Activated naive CD4-positive, alpha-beta T cell treated with anti-CD3 and anti-CD28 coated beads for 36 hours (primary cell): ENCODE data around the gene EHMT1. TPM values are rescaled to one million over a fixed set of nuclear protein-coding genes. Genes with fewer than 3 reads are reported as not detected.
"Not testable (repeated sequence)": the region's sequence is repeated elsewhere in the genome, so short reads cannot be mapped to it uniquely, and the experiment has no call there.

ENCODE experiments used
- CTCF ChIA-PET: fragments of 350-600 bp; sonication (Branson Sonifier 250); formaldehyde crosslinking; loops from one replicate; lab custom pipeline; 2021; ENCODE audit warnings: antibody characterized with exemption; lab: Charles Lee
- DNase-seq: peaks from one replicate; pipeline ENCODE4 v3.0.0-alpha.2; 2020
- H3K27ac Mint-ChIP-seq: one replicate; pipeline ENCODE4 v1.8.0; 2021; ENCODE audit warnings: mild to moderate bottlenecking, mixed read lengths
- H3K27me3 Mint-ChIP-seq: one replicate; pipeline ENCODE4 v1.8.0; 2021; ENCODE audit warnings: low read depth, mixed read lengths
- H3K36me3 Mint-ChIP-seq: one replicate; pipeline ENCODE4 v1.8.0; 2021; ENCODE audit warnings: low read depth, mixed read lengths
- H3K4me1 Mint-ChIP-seq: one replicate; pipeline ENCODE4 v1.8.0; 2021; ENCODE audit warnings: low read depth, mixed read lengths
- H3K4me3 Mint-ChIP-seq: one replicate; pipeline ENCODE4 v1.8.0; 2021; ENCODE audit warnings: mild to moderate bottlenecking, moderate library complexity, mixed read lengths
- H3K9me3 Mint-ChIP-seq: one replicate; pipeline ENCODE4 v1.8.0; 2021; ENCODE audit warnings: mixed read lengths
- intact Hi-C: fragments of 100-400 bp; cut with micrococcal nuclease; formaldehyde crosslinking; loops from one replicate; pipeline ENCODE4 v1.15.1; 2023
- total RNA-seq, 2 experiments: library from RNA; stranded (reverse); gene quantifications; one replicate each; pipeline ENCODE4 v1.2.3, GENCODE V29; 2021

EHMT1 gene
- total RNA-seq, 2 experiments from 2014 or later = 57.9 to 59.0 TPM

- peaks cover 45% of the 10 kb centered on the region for H3K4me1 Mint-ChIP-seq
- peaks cover 5% of the 10 kb centered on the region for H3K9me3 Mint-ChIP-seq
- H3K27ac Mint-ChIP-seq = peak overlapping the region; percentile 38
- no peaks in the 10 kb centered on the region for H3K27me3 Mint-ChIP-seq
- CTCF ChIA-PET = no interaction called here
- peaks cover 60% of the 10 kb centered on the region for H3K36me3 Mint-ChIP-seq
- H3K4me3 Mint-ChIP-seq = no peak overlapping the region
- intact Hi-C loops = no loop called here
- DNase-seq = no peak
These were observed 106.0 kb downstream of the EHMT1 start for GRCh38 chr9:137724818-137725240.

DNA sequence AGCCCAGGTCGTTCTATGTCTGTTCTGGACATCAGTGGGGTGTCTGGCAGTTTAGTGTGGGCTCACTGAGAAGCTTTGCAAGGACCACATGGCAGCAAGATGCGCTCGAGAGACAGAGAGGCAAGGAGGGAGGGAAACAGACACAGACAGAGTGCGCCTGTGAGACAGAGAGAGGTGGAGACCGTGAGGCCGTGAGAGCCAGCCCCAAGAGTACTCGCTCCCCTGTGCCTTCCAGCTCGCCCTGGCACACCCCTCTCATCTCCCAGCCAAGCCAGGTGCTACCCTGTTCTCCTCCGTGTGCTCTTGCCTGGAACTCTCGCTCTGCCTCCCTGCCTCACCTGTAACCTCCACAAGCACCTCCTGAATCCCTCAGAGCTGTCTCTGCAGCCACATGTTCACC is 106.8 kb downstream of the EHMT1 start:
- Mint-ChIP-seq H3K27me3 (no peaks in the 10 kb centered on the region), H3K4me1 (peaks cover 45% of the 10 kb centered on the region), H3K9me3 (peaks cover 5% of the 10 kb centered on the region), H3K27ac (no peak overlapping the region), H3K4me3 (no peak overlapping the region), H3K36me3 (peaks cover 58% of the 10 kb centered on the region)
- intact Hi-C loops = no loop called here
- no peak for DNase-seq
- CTCF ChIA-PET = no interaction called here

DNA sequence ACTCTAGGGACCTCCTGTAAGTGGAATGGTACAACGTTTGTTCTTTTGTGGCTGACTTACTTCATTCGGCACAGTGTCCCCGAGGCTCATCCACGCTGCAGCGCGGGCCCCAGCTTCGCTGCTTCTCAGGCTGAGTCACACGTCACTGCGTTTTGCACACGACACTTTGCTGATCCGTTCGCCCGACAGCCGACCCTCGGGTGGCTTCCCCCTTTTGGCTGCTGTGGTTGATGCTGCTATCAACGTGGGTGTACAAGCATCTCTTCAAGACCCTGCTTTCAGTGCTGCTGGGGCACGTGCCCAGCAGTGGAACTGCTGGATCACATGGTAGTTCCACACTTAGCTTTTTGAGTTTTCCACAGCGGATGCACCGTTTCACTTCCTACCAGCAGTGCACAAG is 107.5 kb downstream of the EHMT1 start:
- H3K4me3 Mint-ChIP-seq, DNase-seq, CTCF ChIA-PET, H3K9me3 Mint-ChIP-seq, H3K27ac Mint-ChIP-seq, H3K27me3 Mint-ChIP-seq, intact Hi-C loops: not testable (repeated sequence)
- H3K36me3 Mint-ChIP-seq = peaks cover 61% of the 10 kb centered on the region
- H3K4me1 Mint-ChIP-seq = peaks cover 45% of the 10 kb centered on the region

DNA sequence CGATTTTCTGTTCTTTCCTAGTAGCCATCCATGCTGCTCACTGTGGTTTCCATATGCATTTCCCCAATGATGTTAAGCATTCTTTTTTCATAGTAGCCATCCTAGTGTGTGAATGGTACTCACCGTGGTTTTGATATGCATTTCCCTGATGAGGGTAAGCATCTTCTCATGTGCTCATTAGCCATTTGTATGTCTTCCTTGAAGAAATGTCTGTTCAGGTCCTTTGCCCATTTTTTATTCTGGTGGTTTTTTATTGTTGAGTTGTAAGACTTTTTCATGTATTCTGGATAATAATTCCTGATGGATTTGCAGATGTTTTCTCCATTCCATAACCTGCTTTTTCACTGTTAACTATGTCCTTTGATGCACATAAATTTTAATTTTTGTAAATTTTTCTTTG is 108.0 kb downstream of the EHMT1 start:
- Mint-ChIP-seq H3K4me3 (no peak overlapping the region), H3K27ac (no peak overlapping the region), H3K36me3 (peaks cover 60% of the 10 kb centered on the region), H3K27me3 (no peaks in the 10 kb centered on the region), H3K4me1 (peaks cover 41% of the 10 kb centered on the region), H3K9me3 (peaks cover 2% of the 10 kb centered on the region)
- intact Hi-C loops = no loop called here
- CTCF ChIA-PET = no interaction called here
- no peak for DNase-seq

DNA sequence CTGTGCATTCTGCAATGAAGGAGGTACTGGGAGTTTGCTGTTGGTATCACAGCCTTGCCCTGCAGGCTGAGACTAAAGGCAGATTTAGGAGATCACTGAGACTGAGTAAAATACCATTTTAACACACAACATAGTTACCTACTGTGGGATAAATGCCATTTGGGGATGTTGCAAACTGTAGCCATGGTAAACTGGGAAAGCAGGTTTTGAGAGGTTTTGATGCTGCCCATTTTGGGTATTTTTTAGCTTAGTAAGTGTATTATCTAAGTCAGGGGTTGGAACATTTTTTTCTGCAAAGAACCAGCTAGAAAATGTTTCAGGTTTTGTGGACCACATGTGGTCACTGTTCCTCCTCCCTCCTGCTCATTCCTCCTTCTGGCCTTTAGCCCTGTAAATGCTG is 108.9 kb downstream of the EHMT1 start:
- no peaks in the 10 kb centered on the region for H3K27me3 Mint-ChIP-seq
- no peak overlapping the region for H3K27ac Mint-ChIP-seq
- H3K36me3 Mint-ChIP-seq = peaks cover 68% of the 10 kb centered on the region
- peaks cover 4% of the 10 kb centered on the region for H3K9me3 Mint-ChIP-seq
- H3K4me3 Mint-ChIP-seq = no peak overlapping the region
- CTCF ChIA-PET = no interaction called here
- peaks cover 32% of the 10 kb centered on the region for H3K4me1 Mint-ChIP-seq
- DNase-seq = no peak
- intact Hi-C loops = no loop called here

DNA sequence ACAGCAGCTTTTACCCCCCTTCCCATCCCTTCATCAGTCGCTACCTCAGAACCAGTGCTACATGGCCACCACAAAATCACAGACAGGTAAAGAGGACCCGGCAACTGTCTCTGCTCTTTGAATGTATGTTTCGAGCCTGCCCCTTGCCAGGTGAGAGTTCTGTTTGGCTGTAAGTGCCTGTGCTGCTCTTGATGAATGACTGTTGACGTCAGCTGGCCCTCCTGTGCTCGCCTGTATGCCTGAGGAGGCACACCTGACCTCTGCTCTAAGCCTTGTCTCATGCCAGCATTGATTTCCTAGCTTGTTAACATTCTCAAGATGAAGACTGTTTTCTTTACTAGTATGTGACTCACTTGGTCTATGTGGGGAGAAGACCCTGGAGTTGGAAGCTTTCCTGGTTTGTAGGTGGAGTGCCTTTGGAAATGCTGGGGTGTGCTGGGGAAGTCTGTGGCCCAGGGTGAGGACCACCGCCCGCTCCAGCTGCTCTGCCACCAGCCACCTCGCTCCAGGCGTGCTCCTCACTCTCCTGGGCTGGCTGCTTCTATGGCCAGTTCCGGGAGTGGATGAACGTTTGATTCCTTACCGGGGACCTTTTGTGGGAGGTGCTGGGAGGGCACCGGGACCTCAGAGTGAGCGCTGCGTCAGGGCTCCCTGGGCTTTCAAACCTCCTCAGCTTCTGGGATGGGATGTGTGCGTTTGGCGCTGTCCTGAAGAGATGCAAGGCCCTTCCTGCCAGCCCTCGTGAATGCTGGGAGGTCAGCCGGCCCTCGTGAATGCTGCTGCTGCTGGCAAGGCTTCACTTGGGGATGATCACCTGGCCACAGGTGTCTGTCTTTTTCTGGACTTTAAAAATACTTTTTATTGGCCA is 109.9 kb downstream of the EHMT1 start:
- intact Hi-C loops = no loop called here
- H3K4me3 Mint-ChIP-seq = no peak overlapping the region
- no peak overlapping the region for H3K27ac Mint-ChIP-seq
- H3K4me1 Mint-ChIP-seq = peaks cover 28% of the 10 kb centered on the region
- no peak for DNase-seq
- H3K27me3 Mint-ChIP-seq = no peaks in the 10 kb centered on the region
- H3K36me3 Mint-ChIP-seq = peaks cover 77% of the 10 kb centered on the region
- peaks cover 13% of the 10 kb centered on the region for H3K9me3 Mint-ChIP-seq
- CTCF ChIA-PET = no interaction called here

DNA sequence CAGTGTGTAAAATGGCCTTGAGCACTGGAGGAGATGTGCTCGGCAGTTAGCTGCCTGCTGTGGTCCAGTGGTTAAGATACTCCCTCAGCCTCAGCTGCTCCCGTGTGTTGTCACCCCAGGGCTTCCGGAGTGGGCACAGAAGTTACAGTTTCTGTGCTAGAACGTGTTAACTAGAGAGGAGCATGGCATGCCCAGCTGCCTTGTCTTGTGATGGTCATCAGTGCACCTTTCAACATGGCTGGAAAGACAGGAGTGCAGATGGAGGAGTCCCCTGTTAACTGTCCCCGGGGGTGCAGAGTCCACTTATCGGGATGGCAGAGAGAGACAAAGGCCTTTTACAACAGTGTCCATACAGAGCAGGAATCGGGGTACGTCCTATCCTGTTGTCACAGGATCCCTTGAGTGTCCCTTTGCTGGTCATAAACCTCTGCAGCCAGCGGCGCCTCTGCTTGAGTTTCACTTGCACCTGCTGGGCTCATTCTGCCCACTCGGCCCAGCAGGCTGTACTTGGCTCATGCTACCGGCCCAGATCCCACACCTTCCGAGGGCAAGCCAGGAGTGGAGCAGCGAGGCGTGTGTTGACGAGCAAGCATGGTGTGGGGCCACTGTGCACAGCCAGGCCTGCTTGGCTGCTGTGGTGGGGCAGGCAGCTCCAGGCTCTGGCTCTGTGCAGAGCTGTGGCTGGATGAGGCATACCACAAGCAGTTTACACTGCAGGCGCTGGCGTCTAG is 112.6 kb downstream of the EHMT1 start:
- Mint-ChIP-seq H3K27me3 (no peaks in the 10 kb centered on the region), H3K4me1 (peaks cover 6% of the 10 kb centered on the region), H3K36me3 (peaks cover 73% of the 10 kb centered on the region), H3K9me3 (peaks cover 20% of the 10 kb centered on the region), H3K27ac (no peak overlapping the region), H3K4me3 (no peak overlapping the region)
- intact Hi-C loops = no loop called here
- CTCF ChIA-PET = no interaction called here
- no peak for DNase-seq

DNA sequence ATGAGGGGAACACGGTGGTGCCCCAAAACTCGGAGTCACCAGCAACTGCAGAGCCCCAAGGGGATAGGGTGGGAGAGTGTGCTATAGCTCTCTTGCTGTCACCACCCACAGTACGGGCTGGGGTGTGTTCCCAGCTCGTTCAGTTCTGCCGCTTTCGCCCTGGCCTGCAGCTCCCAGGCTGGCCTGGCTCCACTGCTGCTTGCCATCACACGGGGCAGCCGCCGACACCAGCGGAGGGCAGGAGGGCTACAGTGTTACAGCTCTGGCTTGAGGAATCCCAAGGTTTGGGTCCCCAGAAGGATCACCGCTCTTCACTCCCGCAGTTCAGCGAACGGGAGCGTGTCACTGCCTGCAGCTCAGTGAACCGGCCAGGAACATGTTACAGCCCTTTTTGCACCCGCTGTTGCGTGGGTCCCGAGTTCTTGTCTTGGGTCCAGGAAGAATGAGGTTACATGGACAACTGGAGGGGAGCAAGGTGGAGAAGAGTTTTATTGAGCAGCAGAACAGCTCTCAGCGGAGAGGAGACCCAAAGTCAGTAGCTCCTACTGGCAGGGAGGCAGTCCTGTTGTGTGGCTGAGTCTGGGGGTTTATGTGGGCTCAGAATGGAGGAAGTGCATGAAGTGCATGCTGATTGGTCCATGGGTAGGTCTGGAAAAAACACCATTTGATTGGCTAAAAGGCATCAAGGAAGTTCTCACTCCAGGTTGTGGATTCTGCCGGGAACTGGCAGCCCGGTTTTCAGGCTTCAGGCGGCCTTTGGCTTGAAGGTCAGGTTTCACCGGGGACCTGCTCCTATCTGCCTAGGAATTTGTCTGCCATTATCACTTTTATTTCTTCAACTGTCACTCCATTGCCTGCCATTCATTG is 113.4 kb downstream of the EHMT1 start:
- Mint-ChIP-seq H3K27me3 (no peaks in the 10 kb centered on the region), H3K27ac (no peak overlapping the region), H3K4me3 (no peak overlapping the region), H3K4me1 (no peaks in the 10 kb centered on the region), H3K9me3 (peaks cover 20% of the 10 kb centered on the region), H3K36me3 (peaks cover 65% of the 10 kb centered on the region)
- CTCF ChIA-PET = no interaction called here
- intact Hi-C loops = no loop called here
- DNase-seq = no peak

- Mint-ChIP-seq H3K4me3 (no peak overlapping the region), H3K27ac (no peak overlapping the region), H3K36me3 (peaks cover 56% of the 10 kb centered on the region), H3K27me3 (no peaks in the 10 kb centered on the region), H3K9me3 (peaks cover 20% of the 10 kb centered on the region), H3K4me1 (peaks cover 3% of the 10 kb centered on the region)
- DNase-seq = no peak
- CTCF ChIA-PET = no interaction called here
- intact Hi-C loops = no loop called here
These were observed 114.6 kb downstream of the EHMT1 start for GRCh38 chr9:137733429-137733828.

GRCh38 chr9:137734181-137734580 is 115.4 kb downstream of the EHMT1 start:
- CTCF ChIA-PET = no interaction called here
- Mint-ChIP-seq H3K36me3 (peaks cover 56% of the 10 kb centered on the region), H3K9me3 (peaks cover 20% of the 10 kb centered on the region), H3K27me3 (no peaks in the 10 kb centered on the region), H3K4me3 (no peak overlapping the region), H3K4me1 (peaks cover 3% of the 10 kb centered on the region), H3K27ac (no peak overlapping the region)
- DNase-seq = no peak
- intact Hi-C loops = no loop called here

- intact Hi-C loops, H3K4me1 Mint-ChIP-seq, H3K4me3 Mint-ChIP-seq, H3K27me3 Mint-ChIP-seq, DNase-seq, H3K27ac Mint-ChIP-seq, CTCF ChIA-PET: not testable (repeated sequence)
- Mint-ChIP-seq H3K36me3 (peaks cover 33% of the 10 kb centered on the region), H3K9me3 (peaks cover 13% of the 10 kb centered on the region)
These were observed 119.4 kb downstream of the EHMT1 start for GRCh38 chr9:137738182-137738696.

- intact Hi-C loops = no loop called here
- H3K27me3 Mint-ChIP-seq = no peaks in the 10 kb centered on the region
These were observed 119.9 kb downstream of the EHMT1 start for GRCh38 chr9:137738703-137739102.

More at GRCh38 chr9:137738703-137739102, 119.9 kb downstream of the EHMT1 start:
- Mint-ChIP-seq H3K9me3 (peaks cover 9% of the 10 kb centered on the region), H3K4me1 (peaks cover 3% of the 10 kb centered on the region), H3K27ac (no peak overlapping the region), H3K36me3 (peaks cover 29% of the 10 kb centered on the region), H3K4me3 (no peak overlapping the region)
- CTCF ChIA-PET = no interaction called here
- DNase-seq = no peak
